HG02981 (cell line): ENCODE results near the gene ACTA2.
"Not testable (repeated sequence)": the region's sequence is repeated elsewhere in the genome, so short reads cannot be mapped to it uniquely, and the experiment has no call there.

ENCODE experiments used
- ATAC-seq: cut with Tn5 transposase; IDR thresholded peaks from one replicate; pipeline ENCODE4 v1.9.1; 2021; ENCODE audit warnings: mild to moderate bottlenecking, moderate library complexity; ENCODE audit not compliant: unreplicated experiment

Gene ACTA2

DNA sequence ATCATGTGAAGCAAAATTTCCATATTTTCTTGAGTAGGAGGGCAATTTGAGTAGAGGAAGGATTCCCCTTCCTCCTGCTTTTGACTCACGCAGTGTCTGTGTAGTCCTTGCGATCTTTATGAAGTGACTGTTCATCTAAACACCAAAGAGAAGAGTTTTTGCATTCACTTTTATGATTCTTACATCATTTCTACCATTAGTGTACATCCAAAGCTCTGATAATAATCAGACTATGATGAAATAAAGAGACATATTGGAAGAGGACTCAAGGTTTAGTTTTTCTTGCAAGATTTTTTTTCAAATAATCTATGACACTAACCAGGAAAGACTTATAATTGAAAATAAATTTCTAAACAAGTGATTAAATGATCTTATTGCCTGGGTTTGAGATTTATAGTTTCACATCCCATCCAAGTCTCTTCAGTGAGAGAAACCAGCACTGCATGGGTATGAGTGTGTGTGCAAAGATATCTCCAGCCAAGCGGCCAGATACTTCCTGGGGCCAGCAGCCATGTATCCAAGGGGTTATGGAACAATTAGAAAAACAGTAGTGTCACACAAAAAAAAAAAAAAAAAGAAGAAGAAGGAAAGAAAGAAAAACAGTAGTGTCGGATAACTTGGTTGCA, 2.0 kb upstream of the ACTA2 start:
- ATAC-seq, result no peak

DNA sequence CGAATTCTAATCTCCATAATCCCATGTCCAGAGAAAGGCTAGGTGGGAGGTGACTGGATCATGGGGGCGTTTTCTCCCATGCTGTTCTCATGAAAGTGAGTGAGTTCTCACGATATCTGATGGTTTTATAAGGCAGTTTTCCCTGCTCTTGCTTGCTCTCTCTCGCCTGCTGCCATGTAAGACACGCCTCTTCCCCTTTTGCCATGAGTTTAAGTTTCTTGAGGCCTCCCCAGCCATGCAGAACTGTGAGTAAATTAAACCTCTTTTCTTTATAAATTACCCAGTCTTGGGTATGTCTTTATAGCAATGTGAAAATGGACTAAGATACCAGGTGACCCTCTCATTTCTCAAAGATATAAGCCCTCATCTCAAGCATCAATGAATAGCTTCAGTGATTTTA, 1.1 kb upstream of the ACTA2 start:
- ATAC-seq, result no peak

DNA sequence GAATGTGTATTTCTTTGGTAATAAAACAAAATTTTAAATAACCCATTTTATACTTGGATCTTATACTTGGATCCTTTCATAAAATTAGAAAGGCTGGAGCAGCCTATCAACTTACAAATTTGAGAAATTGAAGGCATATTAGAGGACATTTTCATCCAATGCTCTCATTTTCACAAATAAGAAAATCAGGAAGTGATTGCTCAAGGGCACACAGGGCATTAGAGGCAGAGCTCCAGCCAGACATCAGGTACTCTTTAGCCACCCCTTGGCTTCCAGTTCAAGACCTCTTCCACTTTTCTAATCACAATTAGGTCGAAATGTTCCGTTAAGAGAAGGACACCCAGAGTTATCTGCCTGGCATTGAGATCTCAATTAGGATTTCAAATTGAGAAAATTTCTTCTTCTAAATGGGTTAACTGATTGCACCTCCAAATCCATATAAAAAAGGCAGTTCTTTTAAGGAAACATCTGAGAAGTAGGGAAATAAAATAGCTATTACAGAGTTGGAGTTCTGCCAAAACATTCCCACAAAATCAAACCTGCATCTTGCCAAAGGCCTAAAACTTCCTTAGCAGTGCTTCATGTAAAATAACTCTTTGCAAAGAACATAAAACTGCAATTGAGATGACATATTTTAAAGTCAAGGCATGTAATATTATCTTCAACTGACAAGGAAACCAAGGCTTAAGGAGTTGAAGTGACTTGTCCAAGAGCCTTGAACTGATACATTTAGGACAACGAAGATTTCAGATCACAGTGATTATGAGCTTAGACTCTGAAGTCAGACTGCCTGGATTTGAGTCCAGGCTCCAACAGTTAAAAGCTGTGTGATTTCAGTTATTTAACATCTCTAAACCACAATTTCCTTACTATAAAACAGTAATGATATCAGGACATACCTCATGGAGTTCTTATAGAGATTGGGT, 2.4 kb downstream of the ACTA2 start:
- ATAC-seq, result no peak

DNA sequence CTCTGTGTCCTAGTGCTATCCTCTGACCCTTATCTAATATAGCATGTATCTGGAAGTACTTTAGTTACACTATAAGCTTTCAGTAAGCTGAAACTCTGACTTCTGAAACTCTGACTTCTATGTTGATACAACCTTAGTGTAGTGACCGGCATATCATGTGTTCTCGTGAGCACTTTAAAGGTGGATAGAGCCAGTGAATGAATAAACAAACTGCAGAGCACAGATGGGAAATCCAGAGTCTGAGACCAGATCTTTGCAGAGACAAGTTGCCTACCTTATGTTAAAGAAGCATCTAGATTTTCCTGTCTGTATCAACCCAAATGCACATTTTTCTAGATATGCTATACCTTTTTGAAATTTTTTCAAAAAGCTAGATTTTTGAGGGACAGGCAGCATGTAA, 3.5 kb downstream of the ACTA2 start:
- ATAC-seq, result no peak

DNA sequence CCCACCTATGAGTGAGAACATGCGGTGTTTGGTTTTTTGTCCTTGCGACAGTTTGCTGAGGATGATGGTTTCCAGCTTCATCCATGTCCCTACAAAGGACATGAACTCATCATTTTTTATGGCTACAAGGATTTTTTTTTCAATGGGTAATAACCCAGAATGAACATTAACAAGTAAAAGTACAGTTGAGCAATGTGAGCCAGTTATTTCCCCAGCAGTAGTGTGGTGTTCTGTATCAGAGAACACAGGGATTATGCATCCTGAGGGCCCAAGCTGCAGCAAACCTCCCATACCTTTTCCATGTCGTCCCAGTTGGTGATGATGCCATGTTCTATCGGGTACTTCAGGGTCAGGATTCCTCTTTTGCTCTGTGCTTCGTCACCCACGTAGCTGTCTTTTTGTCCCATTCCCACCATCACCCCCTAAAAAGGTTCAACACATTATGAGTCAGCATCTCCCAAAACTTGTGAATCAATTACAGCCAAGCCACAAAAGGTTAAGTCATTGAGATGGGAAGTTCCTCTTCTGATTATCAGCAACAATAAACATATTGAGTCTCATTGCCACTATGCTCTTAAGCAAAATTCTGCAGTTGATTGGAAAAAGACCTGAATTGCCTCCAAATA, 5.5 kb downstream of the ACTA2 start:
- no peak for ATAC-seq

DNA sequence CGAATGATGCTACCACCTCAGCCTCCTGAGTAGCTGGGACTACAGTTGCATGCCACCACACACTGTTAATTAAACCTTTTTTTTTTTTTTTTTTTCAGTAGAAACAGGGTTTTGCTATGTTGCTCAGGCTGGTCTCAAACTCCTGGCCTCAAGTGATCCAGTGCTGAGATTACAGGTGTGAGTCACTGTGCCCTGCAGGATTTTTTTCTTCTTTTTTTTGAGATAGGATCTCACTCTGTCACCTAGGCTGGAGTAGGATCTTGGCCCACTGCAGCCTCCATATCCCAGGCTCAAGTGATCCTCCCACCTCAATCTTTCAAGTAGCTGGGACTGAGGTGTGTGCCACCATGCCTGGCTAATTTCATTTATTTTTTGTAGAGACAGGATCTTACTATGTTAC, 6.4 kb downstream of the ACTA2 start:
- no peak for ATAC-seq

DNA sequence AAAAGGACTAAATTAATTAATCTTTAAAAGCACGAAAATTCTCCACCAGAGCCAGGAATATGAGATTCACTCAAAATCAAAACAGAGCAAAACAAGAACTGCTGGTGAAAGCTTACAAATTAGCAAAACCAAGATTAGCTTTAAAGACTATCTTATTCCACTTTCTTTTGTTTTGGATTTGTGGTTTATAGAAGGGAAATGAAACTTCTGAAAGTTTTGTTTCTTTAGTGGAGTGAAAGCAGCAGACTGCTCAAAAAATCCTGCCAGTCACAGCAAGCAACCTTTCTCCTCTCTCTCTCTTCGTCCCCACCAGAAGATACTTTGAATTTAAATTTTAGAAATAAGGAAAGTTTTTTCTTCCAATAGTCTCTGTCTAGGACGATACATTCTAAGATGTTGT, 7.8 kb downstream of the ACTA2 start:
- no peak for ATAC-seq

DNA sequence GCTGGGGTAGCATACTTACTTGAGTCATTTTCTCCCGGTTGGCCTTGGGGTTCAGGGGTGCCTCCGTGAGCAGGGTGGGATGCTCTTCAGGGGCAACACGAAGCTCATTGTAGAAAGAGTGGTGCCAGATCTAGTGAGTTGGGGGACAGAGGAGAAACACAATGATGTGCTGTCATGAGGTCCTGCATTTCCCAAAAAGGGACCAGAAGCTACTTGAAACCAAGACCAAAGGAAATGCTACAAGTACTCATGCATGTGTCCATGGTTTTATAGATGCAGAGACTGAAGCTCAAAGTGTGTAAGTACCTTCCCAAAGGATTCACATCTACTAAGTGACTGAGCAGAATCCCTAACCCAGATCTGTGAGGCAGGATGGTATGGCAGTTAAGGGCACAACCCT, 8.8 kb downstream of the ACTA2 start:
- ATAC-seq, result no peak

DNA sequence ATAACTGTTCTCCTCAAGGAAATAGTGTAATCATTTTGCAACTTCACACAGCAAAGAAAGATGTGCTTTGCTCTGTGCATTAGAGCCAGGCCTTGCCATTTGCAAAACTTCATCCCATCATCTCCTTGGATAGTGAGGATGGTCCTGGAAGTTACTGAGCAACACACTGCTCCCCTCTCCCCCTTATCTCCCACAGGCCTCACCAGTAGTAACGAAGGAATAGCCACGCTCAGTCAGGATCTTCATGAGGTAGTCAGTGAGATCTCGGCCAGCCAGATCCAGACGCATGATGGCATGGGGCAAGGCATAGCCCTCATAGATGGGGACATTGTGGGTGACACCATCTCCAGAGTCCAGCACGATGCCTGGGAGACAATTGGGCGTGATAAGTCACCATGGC, 11.5 kb downstream of the ACTA2 start:
- no peak for ATAC-seq

DNA sequence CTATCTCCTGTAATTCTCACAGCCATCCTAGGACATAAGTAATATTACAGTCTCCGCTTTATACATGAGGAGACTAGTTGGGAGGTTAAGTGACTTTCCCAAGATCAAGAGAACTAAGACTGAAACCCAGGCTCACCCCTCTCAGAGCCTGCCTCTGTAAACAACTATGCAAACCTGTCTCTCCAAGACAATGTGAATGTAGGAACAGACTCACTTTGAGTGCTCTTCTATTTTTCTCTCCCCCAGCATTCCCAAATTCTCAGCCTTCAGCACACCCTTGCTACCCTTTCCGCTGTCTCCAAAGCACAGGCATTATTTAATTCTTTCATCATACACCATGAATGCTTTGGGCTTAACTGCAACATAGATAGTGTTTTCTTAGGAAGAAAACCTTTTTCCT, 13.6 kb downstream of the ACTA2 start:
- ATAC-seq, result no peak

DNA sequence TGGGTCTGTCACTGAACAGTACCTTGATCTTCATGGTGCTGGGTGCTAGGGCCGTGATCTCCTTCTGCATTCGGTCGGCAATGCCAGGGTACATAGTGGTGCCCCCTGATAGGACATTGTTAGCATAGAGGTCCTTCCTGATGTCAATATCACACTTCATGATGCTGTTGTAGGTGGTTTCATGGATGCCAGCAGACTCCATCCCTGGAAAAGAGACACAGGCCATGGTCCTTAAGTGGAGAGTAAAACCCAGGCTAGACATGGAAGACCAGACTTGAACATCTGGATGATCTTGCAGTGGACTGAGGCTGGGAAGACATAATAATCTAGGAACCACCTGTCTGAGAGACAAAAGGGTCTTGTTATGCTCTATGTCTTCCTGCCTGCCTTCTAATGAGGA, 14.5 kb downstream of the ACTA2 start:
- ATAC-seq, result no peak

DNA sequence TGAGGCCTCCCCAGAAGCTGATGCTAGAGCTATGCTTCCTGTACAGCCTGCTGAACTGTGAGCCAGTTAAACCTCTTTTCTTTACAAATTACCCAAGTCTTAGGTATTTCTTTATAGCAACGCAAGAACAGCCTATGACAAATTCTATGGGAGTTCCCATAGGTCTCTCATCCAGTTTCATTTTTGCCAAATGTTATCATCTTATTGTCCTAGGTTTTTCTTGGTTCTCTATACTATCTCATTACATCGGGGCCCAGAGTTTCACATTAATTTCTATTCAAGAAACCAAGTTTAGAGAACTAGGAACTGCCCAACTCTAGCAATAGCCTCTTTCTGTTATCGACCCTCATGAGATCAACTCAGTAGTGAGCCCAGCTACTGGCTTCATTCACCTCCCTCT, 15.9 kb downstream of the ACTA2 start:
- no peak for ATAC-seq

DNA sequence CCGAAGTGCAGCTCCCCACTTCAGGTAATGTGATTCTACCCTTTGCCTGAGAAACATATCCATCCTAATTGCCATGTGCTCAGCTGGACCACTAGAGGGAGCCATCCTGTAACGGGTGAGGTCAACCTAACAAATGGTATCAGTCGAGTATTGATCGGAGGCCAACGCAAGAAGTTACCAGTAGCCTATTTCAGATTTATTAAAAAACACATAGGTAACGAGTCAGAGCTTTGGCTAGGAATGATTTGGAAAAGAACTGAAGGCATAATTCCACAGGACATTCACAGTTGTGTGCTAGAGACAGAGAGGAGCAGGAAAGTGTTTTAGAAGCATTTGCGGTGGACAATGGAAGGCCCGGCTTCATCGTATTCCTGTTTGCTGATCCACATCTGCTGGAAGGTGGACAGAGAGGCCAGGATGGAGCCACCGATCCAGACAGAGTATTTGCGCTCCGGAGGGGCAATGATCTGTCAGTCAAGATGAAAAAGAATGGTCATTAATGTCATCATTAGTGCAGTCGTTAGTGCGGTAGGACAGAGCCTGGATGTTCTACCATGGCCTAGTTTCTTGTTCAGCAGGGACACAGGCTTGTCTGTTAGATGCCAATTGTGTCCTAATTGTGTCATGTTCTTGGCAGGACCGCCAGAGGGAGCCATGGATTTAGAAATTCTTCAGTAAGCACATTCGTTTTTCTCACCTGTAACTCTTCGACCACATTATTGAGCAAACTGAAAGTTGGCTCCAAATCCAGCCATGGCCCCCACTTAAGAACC, 17.5 kb downstream of the ACTA2 start:
- peak; percentile 42 for ATAC-seq

DNA sequence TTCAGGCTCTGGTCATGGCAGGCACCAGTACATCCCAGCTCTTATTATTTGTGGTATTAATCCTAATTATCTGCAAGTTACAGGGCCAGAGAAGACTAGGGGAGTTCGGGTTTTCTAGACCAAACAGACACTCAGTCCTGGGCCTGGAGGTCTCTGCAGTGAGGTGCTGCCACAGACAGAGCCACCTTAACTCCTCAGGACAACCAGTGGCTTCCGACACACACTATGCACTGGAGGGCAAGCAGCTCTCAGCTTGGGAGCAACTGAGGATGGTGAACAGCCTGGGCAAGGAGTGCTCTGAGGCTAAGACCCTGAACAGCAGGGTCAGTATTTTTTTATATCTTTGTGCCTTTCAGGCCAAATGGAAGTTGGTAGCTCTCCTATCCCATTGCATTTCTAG, 19.0 kb downstream of the ACTA2 start:
- no peak for ATAC-seq

DNA sequence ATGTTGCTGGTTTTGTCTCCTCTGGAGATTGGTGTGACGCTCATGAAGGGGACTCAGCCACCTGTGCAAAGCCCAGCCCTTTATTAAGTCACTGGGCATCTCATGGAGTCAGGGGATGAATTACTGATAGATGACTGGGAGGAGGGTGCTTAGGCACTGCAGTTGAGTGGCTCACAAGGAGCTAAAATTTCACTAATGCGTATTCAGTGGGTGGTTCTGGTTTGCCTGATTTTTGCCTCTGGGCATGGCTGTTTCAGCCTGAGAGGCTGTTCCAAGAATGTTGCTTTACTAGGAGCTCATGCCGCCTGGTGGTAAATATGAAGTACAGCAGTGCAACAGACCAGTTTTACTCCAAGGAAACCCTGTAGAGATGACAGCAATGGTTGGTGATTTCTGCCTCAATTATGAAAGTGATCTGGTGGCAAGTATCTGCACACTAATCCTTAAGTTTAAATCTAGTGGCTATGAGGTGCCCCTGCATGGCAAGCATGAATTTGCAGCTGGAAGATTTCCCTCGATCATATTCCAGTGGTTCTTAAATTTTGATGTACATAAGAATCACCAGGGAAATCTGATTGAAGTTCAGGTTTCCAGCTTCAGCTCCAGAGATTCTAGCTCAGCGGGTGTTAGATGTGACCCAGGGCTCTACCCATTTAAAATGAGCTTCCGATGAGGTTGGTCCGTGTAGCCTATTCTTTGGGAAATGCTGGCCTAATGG, 19.9 kb downstream of the ACTA2 start:
- ATAC-seq, result peak; percentile 69

DNA sequence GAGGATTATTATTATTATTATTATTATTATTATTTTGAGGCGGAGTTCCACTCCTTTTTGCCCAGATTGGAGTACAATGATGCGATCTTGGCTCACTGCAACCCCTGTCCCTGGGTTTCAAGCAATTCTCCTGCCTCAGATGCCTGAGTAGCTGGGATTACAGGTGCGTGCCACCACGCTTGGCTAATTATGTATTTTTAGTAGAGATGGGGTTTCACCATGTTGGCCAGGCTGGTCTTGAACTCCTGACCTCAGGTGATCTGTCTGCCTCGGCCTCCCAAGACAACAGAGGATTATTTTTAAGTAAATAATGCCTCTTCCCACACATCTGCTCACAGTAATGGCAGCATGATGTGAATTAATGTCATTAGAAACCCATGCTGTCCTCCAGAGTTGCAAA, 20.5 kb downstream of the ACTA2 start:
- not testable (repeated sequence) for ATAC-seq

DNA sequence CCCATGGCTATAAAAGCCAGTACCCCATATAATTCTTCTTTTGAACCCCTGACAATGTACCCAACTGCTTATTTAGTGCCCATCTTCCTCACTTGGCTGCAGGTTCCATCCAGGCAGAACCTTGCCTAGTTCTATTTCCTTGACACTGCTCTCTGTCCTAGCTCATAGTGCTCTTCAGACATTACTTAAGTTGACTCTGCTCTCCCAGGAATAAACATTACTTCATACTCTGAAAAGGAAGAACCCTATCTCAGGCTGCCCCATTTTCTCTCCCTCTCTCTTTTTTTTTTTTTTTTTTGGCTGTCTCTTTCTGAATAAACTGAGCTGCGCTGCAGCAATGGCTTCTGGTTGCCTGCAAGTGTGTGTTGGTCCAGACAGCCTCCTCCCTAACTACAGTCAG, 21.0 kb downstream of the ACTA2 start:
- no peak for ATAC-seq

DNA sequence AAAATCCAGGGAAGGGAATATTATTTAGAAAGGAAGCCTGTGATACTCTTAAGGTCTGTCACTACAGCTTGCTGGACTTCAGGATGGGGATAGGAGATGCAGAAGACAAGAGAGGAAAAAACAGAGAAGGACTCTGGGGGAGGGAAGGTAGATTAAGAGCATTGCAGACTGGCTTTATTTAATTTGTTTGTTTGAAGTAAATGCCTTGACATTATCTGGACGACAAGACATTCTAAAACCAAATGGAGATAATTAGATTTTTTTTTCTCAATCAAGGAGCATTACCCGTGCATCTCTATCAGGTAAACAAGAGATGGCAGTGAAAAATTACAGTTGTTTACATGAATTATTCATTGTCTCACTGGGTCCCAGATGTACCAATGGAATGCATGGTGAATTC, 24.3 kb downstream of the ACTA2 start:
- ATAC-seq, result no peak

DNA sequence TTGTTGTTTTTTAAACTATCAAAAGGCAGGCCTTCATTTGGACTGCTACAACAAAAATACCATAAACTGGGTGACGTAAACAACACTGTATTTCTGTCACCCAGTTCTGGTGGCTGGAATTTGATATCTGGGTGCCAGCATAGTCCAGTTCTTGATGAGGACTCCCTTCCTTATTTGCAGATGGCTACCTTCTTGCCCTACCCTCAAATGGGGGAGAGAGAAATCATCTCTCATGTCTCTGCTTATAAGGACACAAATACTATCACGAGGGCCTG, 25.2 kb downstream of the ACTA2 start:
- no peak for ATAC-seq

DNA sequence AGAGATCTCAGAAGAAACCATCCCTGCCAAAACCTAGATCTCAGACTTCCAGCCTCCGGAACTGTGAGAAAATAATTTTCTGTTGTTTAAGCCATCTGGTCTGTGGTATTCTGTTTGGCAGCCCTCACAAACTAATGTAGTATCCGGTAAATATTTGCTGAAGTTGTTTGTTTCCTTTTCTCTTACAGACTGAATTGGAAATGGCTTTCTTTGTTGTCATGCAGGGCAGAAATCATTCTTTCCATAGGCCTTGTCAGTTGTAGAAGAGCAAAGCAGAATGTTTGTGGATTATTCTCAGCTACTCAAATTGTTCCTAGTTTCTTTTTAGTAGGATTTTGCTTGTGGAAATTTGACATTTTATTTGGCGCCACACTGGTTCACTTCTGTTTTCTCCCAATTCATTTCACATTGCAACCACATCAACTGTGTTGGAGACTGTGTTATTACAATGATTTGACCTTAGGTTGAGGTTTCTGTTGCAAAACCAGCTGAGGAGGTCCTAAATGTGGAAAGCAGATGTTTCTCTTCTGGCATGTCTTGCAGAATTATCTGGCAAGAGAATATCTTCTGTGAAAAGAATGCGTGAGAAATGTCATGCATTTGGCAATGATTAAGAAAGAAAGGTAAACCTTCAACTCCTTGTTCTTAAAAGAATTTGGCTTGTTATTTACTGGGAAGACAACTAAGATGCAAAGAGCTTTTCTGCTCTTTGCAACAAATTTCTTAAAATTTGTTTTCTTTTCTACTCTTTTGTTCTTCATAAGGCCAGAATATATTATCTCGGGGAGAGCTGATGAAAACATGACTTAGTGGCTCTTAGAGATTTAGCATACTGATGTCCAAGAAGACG, 25.8 kb downstream of the ACTA2 start:
- no peak for ATAC-seq
